ENCODE data around the gene TMEM11. TPM values are rescaled to one million over a fixed set of nuclear protein-coding genes. Genes with fewer than 3 reads are reported as not detected.

Gene TMEM11
- total RNA-seq, 1 experiment from 2014 or later = 32.5 TPM

GRCh38 chr17:21194703-21195102 lies 19.3 kb downstream of the TMEM11 start:
- Histone ChIP-seq H3K23ac (ENCODE audit: insufficient read length, low read depth, low read length) (no peak overlapping the region), H4K5ac (ENCODE audit: insufficient read length, low read depth, low read length) (no peak overlapping the region), H4K91ac (ENCODE audit: insufficient read length, low read depth, low read length) (no peak overlapping the region), H3K23me2 (ENCODE audit: insufficient read length, low read depth, low read length, poor library complexity, severe bottlenecking) (no peaks in the 10 kb centered on the region), H2BK15ac (ENCODE audit: low read depth, low read length) (no peak overlapping the region), H2BK12ac (ENCODE audit: insufficient read length, low read depth, low read length) (no peak overlapping the region), H3K27me3 (ENCODE audit: insufficient read depth, low read length) (no peaks in the 10 kb centered on the region), H3K18ac (ENCODE audit: insufficient read length, low read depth, low read length) (no peak overlapping the region), H3K9ac (ENCODE audit: extremely low read depth, insufficient read length, low read length) (no peak overlapping the region), H3K79me1 (ENCODE audit: insufficient read depth, low read depth, low read length, poor library complexity, severe bottlenecking) (peaks cover 4% of the 10 kb centered on the region), H3T11ph (ENCODE audit: low read length) (no peak overlapping the region), H3K9me3 (ENCODE audit: control insufficient read depth, low read depth, low read length) (no peaks in the 10 kb centered on the region), H4K20me1 (ENCODE audit: control insufficient read depth, insufficient read depth, insufficient read length) (no peaks in the 10 kb centered on the region), H2AK5ac (ENCODE audit: insufficient read length, low read length) (no peak overlapping the region), H4K8ac (replicated peaks; ENCODE audit: insufficient read length, low read depth, low read length) (no peak overlapping the region), H3K4ac (ENCODE audit: low read depth, low read length) (no peak overlapping the region), H2BK120ac (ENCODE audit: low read depth, low read length, poor library complexity, severe bottlenecking) (no peak overlapping the region), H3K4me2 (ENCODE audit: insufficient read depth, insufficient read length, low read length) (no peak overlapping the region), H2BK5ac (ENCODE audit: insufficient read length, low read length) (no peak overlapping the region), H3K79me2 (ENCODE audit: insufficient read depth, low read length) (peaks cover 3% of the 10 kb centered on the region; the same call in 1 of the 2 replicates), H2BK20ac (ENCODE audit: low read depth, low read length, poor library complexity, severe bottlenecking) (no peak overlapping the region), H3K56ac (ENCODE audit: insufficient read length, low read depth, low read length) (no peak overlapping the region), H3K14ac (ENCODE audit: insufficient read depth, low read length) (no peak overlapping the region), H3K27ac (ENCODE audit: insufficient read length, low read depth, low read length) (no peak overlapping the region), H2AFZ (ENCODE audit: low read length) (no peak overlapping the region), H3K4me1 (ENCODE audit: insufficient read depth, low read length) (peaks cover 2% of the 10 kb centered on the region; the same call in 1 of the 2 replicates)
- no peaks in the 10 kb centered on the region for H3K27me3 Mint-ChIP-seq (ENCODE audit: low read depth)
- TF ChIP-seq CTCF (conservative IDR thresholded peaks at IDR 0.05) = no peak
- no peak overlapping the region for H3K4me3 Mint-ChIP-seq
- peaks cover 26 to 62% (median 37%) of the 10 kb centered on the region in 3 experiments for H3K36me3 Mint-ChIP-seq (ENCODE audit: insufficient read depth in 1 of 3, low read depth in 3 of 3)
- H3K27ac Mint-ChIP-seq = peak overlapping the region in 1 of 3 experiments; percentile 18; a peak in 3 of 7 replicates
- H3K9me3 Mint-ChIP-seq = no peaks in the 10 kb centered on the region
- DNase-seq = no peak
- H3K4me1 Mint-ChIP-seq = peaks cover 9 to 24% of the 10 kb centered on the region in 2 experiments
- WGBS (ENCODE audit: extremely low coverage, insufficient read length, low lambda C conversion rate) = no CpG with 5 or more reads among the region's 5 CpGs
